Glutamatergic neuron (in vitro differentiated cells): ENCODE measurements around the gene TRAIP. TPM values are rescaled to one million over a fixed set of nuclear protein-coding genes. Genes with fewer than 3 reads are reported as not detected.

Source experiments
- DNase-seq: peaks from one replicate; pipeline ENCODE4 v3.0.0; 2022
- H3K27ac Mint-ChIP-seq: one replicate; pipeline ENCODE4 v1.8.0; 2020; ENCODE audit warnings: mild to moderate bottlenecking, mixed read lengths, inconsistent platforms; ENCODE audit not compliant: unreplicated experiment
- H3K27me3 Mint-ChIP-seq: one replicate; pipeline ENCODE4 v1.8.0; 2020; ENCODE audit warnings: mild to moderate bottlenecking, moderate library complexity, mixed read lengths, inconsistent platforms; ENCODE audit not compliant: unreplicated experiment
- H3K36me3 Mint-ChIP-seq: one replicate; pipeline ENCODE4 v1.8.0; 2020; ENCODE audit warnings: mild to moderate bottlenecking, mixed read lengths, inconsistent platforms; ENCODE audit not compliant: unreplicated experiment
- H3K4me1 Mint-ChIP-seq: one replicate; pipeline ENCODE4 v1.8.0; 2020; ENCODE audit warnings: mild to moderate bottlenecking, low read depth, mixed read lengths, inconsistent platforms; ENCODE audit not compliant: unreplicated experiment
- H3K4me3 Mint-ChIP-seq: one replicate; pipeline ENCODE4 v1.8.0; 2020; ENCODE audit warnings: mild to moderate bottlenecking, mixed read lengths, inconsistent platforms; ENCODE audit not compliant: unreplicated experiment
- H3K9me3 Mint-ChIP-seq: one replicate; pipeline ENCODE4 v1.8.0; 2020; ENCODE audit warnings: mild to moderate bottlenecking, moderate library complexity, mixed read lengths, inconsistent platforms; ENCODE audit not compliant: unreplicated experiment
- CTCF ChIP-seq: fragments of 200-600 bp; sonication (generic); IDR thresholded peaks from one replicate; pipeline ENCODE4 v1.5.0; 2021; ENCODE audit not compliant: partially characterized antibody, unreplicated experiment
- total RNA-seq: library from RNA; stranded (reverse); fragmentation: NEBNext Ultra II Directional; extraction: Animal tissue kit (Norgen Biotek cat#: 25700); gene quantifications from one replicate; pipeline ENCODE4 v1.2.1, GENCODE V29; 2021; ENCODE audit not compliant: unreplicated experiment

The TRAIP gene
- total RNA-seq, 1 donor from 2014 or later: 11.3 TPM

DNA sequence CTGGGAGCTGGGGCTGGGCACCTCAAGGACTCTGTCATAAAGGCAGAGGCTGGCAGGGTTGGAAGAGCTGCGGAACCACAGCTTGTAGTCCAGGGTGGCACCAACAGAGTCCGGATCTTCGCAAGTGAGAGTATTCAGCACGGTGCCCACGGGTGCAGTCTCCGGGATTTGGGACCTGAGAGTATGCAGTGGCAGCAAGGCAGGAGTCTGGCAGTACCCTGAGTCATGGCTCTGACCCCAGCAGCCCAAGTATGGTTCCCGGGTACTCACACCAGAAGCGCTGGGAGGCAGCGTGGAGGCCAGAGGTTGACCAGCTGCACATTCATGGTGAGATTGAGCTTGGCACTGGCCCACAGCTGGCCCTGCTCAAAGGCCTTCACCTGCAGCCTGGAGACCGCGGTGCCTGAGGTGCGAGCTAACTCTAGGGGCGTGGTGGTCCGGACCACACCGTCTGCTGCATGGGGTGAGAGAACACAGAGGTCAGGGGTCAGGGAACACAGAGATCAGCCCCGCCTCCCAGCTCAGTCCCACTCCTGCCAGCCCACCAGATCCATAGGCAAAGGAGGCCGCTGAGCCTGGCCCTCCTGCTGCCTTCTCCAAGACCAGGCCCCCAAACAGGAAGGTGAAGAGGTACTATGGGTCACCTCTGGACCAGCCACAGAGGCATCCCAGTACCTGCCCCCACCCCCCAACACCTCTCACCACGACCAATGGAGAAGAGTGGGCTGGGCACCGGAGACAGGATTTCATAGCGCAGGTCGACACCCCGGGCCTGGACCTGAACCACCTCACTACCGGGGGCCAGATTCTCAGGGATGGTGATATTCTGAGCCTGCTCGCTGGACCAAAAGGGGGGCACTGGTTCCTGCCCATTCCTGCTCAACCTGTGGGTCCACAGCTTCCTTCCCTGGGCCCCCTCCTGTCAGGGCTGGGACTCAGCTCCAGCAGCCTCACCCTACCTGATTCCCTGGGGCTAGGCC is 61.1 kb downstream of the TRAIP start:
- Mint-ChIP-seq H3K4me3 (no peak overlapping the region), H3K27ac (no peak overlapping the region), H3K9me3 (no peaks in the 10 kb centered on the region), H3K36me3 (no peaks in the 10 kb centered on the region), H3K27me3 (peaks cover 3% of the 10 kb centered on the region), H3K4me1 (peaks cover 1% of the 10 kb centered on the region)
- DNase-seq: no peak
- TF ChIP-seq CTCF: no peak

DNA sequence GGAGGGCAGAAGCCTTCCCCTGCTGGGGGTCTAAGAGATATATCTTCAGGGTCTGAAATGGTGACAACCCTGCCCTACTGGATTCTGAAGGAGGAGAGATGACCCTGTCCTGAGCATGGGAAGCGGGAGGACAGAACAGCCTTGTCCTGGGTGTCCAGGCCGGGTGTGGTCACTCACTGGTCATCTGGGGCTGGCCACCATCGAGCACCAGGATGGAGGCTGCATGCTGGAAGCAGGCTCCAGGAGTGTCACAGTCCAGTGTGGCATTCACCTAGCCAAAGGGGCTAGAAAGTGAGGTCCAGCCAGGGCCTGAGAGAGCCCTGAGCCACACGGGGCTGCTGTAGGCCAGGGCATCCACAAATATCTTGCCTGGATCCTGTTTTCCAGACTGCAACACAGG is 61.9 kb downstream of the TRAIP start:
- Mint-ChIP-seq H3K27me3 (peaks cover 7% of the 10 kb centered on the region), H3K36me3 (no peaks in the 10 kb centered on the region), H3K9me3 (no peaks in the 10 kb centered on the region), H3K4me3 (no peak overlapping the region), H3K4me1 (peaks cover 5% of the 10 kb centered on the region), H3K27ac (no peak overlapping the region)
- DNase-seq: no peak
- TF ChIP-seq CTCF: no peak

GRCh38 chr3:49793486-49794085 is 62.8 kb downstream of the TRAIP start:
- H3K4me3 Mint-ChIP-seq: no peak overlapping the region
- no peak for DNase-seq
- peaks cover 7% of the 10 kb centered on the region for H3K27me3 Mint-ChIP-seq
- H3K36me3 Mint-ChIP-seq: no peaks in the 10 kb centered on the region
- H3K4me1 Mint-ChIP-seq: peaks cover 5% of the 10 kb centered on the region
- TF ChIP-seq CTCF: no peak
- no peak overlapping the region for H3K27ac Mint-ChIP-seq
- H3K9me3 Mint-ChIP-seq: peaks cover 2% of the 10 kb centered on the region

- H3K4me1 Mint-ChIP-seq: peaks cover 5% of the 10 kb centered on the region
- DNase-seq: no peak
- no peak overlapping the region for H3K4me3 Mint-ChIP-seq
- H3K9me3 Mint-ChIP-seq: peaks cover 2% of the 10 kb centered on the region
- H3K27me3 Mint-ChIP-seq: peaks cover 7% of the 10 kb centered on the region
- no peaks in the 10 kb centered on the region for H3K36me3 Mint-ChIP-seq
- H3K27ac Mint-ChIP-seq: no peak overlapping the region
- no peak for TF ChIP-seq CTCF
Measured at GRCh38 chr3:49792371-49793150, 63.8 kb downstream of the TRAIP start.
